Activated CD8-positive, alpha-beta memory T cell treated with anti-CD3 and anti-CD28 coated beads for 4 hours (primary cell): ENCODE data around the gene NYNRIN.
A peak's percentile ranks its signal among the peaks of the same experiment; 100 is the strongest.
"Not testable (repeated sequence)": the region's sequence is repeated elsewhere in the genome, so short reads cannot be mapped to it uniquely, and the experiment has no call there.

ENCODE experiments used
- DNase-seq, 2 donors: peaks; one replicate each; pipeline ENCODE4 v3.0.0-alpha.2; 2020; ENCODE audit warnings: low read depth in 2 of 2

The NYNRIN gene

GRCh38 chr14:24431569-24432258, 32.9 kb downstream of the NYNRIN start:
- DNase-seq: peak; percentile 73 to 79

GRCh38 chr14:24432259-24433131, 33.7 kb downstream of the NYNRIN start:
- no peak for DNase-seq

GRCh38 chr14:24434036-24434435, 35.2 kb downstream of the NYNRIN start:
- DNase-seq: no peak

GRCh38 chr14:24434676-24435075, 35.9 kb downstream of the NYNRIN start:
- DNase-seq: no peak

GRCh38 chr14:24435192-24435810, 36.5 kb downstream of the NYNRIN start:
- no peak for DNase-seq

- DNase-seq: no peak
These were observed 37.2 kb downstream of the NYNRIN start for GRCh38 chr14:24435998-24436354.

- no peak for DNase-seq
These were observed 37.7 kb downstream of the NYNRIN start for GRCh38 chr14:24436355-24437019.

- no peak for DNase-seq
These were observed 38.4 kb downstream of the NYNRIN start for GRCh38 chr14:24437020-24437735.

GRCh38 chr14:24437736-24438067, 38.9 kb downstream of the NYNRIN start:
- no peak for DNase-seq

- DNase-seq: no peak
These were observed 39.7 kb downstream of the NYNRIN start for GRCh38 chr14:24438223-24439097.

GRCh38 chr14:24439257-24439656, 40.5 kb downstream of the NYNRIN start:
- DNase-seq: no peak

GRCh38 chr14:24439830-24440605, 41.2 kb downstream of the NYNRIN start:
- no peak for DNase-seq

- DNase-seq: no peak
These were observed 42.0 kb downstream of the NYNRIN start for GRCh38 chr14:24440606-24441399.

GRCh38 chr14:24441485-24441884, 42.7 kb downstream of the NYNRIN start:
- DNase-seq: no peak

- no peak for DNase-seq
These were observed 43.1 kb downstream of the NYNRIN start for GRCh38 chr14:24441904-24442239.

- DNase-seq: peak; percentile 91 to 96
These were observed 43.6 kb downstream of the NYNRIN start, which contains the start of gene SDR39U1 for GRCh38 chr14:24442240-24443052. TSS of gene SDR39U1 (minus strand) at chr14:24442776. CDS start at chr14:24442769, 7 bp downstream.

- no peak for DNase-seq
These were observed 44.4 kb downstream of the NYNRIN start for GRCh38 chr14:24443053-24443665.

- not testable (repeated sequence) for DNase-seq
These were observed 52.0 kb downstream of the NYNRIN start for GRCh38 chr14:24450828-24451227.
